NCI-H1694 treated with DMSO at 0.1 percent for 48 hours (cell line): Measurements from ENCODE around the gene BANP.
"Not testable (repeated sequence)": the region's sequence is repeated elsewhere in the genome, so short reads cannot be mapped to it uniquely, and the experiment has no call there.

Experiments
- DNase-seq: peaks from one replicate; lab custom pipeline; 2025; lab: John Stamatoyannopoulos, UW

Gene BANP

GRCh38 chr16:88050952-88051660 is 99.9 kb downstream of the BANP start:
- no peak for DNase-seq

- DNase-seq = no peak
Observed at GRCh38 chr16:88052661-88053060, 101.4 kb downstream of the BANP start.

GRCh38 chr16:88053479-88053878 is 102.2 kb downstream of the BANP start:
- DNase-seq = not testable (repeated sequence)

- DNase-seq = no peak
Observed at GRCh38 chr16:88055356-88055755, 104.1 kb downstream of the BANP start.

GRCh38 chr16:88056212-88056611 is 105.0 kb downstream of the BANP start:
- no peak for DNase-seq

- no peak for DNase-seq
Observed at GRCh38 chr16:88057656-88058055, 106.4 kb downstream of the BANP start.

- DNase-seq = no peak
Observed at GRCh38 chr16:88058136-88058535, 106.9 kb downstream of the BANP start.

GRCh38 chr16:88058817-88059216 is 107.6 kb downstream of the BANP start:
- no peak for DNase-seq

GRCh38 chr16:88059701-88060386 is 108.6 kb downstream of the BANP start:
- DNase-seq = no peak

GRCh38 chr16:88060524-88061219 is 109.4 kb downstream of the BANP start:
- no peak for DNase-seq

- DNase-seq = no peak
Observed at GRCh38 chr16:88061346-88062110, 110.3 kb downstream of the BANP start.

- peak; percentile 2 for DNase-seq
Observed at GRCh38 chr16:88062341-88063210, 111.3 kb downstream of the BANP start.

- peak; percentile 27 for DNase-seq
Observed at GRCh38 chr16:88063211-88063773, 112.1 kb downstream of the BANP start.

- no peak for DNase-seq
Observed at GRCh38 chr16:88064011-88064888, 113.0 kb downstream of the BANP start.

- no peak for DNase-seq
Observed at GRCh38 chr16:88064889-88065746, 113.9 kb downstream of the BANP start.

- no peak for DNase-seq
Observed at GRCh38 chr16:88065747-88066142, 114.5 kb downstream of the BANP start.

GRCh38 chr16:88066234-88066633 is 115.0 kb downstream of the BANP start:
- DNase-seq = no peak

- no peak for DNase-seq
Observed at GRCh38 chr16:88066680-88067529, 115.7 kb downstream of the BANP start.
